Panc1 (cell line): ENCODE measurements around the gene UBE2V1.
A peak's percentile ranks its signal among the peaks of the same experiment; 100 is the strongest.

Experiments
- CTCF ChIP-seq: fragments of 450-650 bp; IDR thresholded peaks from 2 replicates; pipeline ENCODE4 v1.5.1; 2017; ENCODE audit warnings: mild to moderate bottlenecking
- POLR2AphosphoS5 ChIP-seq: IDR thresholded peaks from 2 replicates; pipeline ENCODE4 v1.6.1; 2012; ENCODE audit warnings: mild to moderate bottlenecking, low read depth, low read length, moderate library complexity
- SIN3A ChIP-seq: IDR thresholded peaks from 2 replicates; pipeline ENCODE4 v1.6.1; 2012; ENCODE audit warnings: low read depth, mild to moderate bottlenecking, low read length, moderate library complexity, borderline replicate concordance; ENCODE audit not compliant: insufficient read depth
- TF ChIP-seq, protein P1 (sequence below), 2 experiments: IDR thresholded peaks; 2 replicates each; pipeline ENCODE4 v1.6.1; 2011 to 2012; ENCODE audit warnings: low read depth in 2 of 2, control low read depth in 1 of 2, low read length in 1 of 2, mild to moderate bottlenecking in 1 of 2, moderate library complexity in 1 of 2; ENCODE audit not compliant: insufficient read depth in 1 of 2

DNA sequence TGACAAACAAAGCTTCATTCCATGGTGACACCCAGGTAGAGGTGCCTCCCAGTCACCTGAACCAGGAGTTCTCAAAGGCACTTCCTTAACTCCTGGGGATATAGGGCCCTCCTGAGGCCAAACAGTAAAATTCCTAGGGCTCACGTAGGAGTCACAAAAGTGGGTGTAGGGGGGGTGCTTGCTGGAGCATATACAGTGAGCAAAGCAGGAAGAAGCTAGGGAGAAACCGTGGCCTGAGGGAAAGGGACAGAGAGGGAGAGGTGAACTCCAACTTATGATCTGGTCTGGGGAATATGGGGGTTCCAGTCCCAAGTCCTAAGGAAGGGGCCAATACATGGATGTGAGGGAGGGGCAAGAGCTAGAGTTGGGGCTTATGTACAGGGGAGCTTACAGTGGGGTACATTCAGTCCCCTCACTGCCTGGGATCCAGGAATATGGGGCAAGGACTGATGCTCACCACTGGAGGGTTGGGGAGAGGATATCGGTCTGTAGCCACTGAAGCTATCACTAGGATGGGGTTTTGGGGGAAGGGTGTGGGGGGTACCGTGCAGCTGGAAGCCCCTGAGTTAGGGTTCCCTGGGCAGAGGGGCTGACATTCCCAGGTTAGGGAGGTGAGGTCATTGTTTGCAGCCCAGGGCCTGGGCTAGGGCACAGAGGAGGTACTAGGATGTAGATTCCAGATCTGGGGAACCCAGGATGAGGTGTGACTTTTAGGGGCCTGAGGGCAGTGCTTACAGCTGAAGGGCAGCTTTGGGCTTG lies 39.6 kb upstream of the UBE2V1 start:
- TF ChIP-seq CTCF, result no peak
- TF ChIP-seq POLR2AphosphoS5, result peak; percentile 9; the same call in 1 of the 2 replicates
- TF ChIP-seq, protein P1, sequence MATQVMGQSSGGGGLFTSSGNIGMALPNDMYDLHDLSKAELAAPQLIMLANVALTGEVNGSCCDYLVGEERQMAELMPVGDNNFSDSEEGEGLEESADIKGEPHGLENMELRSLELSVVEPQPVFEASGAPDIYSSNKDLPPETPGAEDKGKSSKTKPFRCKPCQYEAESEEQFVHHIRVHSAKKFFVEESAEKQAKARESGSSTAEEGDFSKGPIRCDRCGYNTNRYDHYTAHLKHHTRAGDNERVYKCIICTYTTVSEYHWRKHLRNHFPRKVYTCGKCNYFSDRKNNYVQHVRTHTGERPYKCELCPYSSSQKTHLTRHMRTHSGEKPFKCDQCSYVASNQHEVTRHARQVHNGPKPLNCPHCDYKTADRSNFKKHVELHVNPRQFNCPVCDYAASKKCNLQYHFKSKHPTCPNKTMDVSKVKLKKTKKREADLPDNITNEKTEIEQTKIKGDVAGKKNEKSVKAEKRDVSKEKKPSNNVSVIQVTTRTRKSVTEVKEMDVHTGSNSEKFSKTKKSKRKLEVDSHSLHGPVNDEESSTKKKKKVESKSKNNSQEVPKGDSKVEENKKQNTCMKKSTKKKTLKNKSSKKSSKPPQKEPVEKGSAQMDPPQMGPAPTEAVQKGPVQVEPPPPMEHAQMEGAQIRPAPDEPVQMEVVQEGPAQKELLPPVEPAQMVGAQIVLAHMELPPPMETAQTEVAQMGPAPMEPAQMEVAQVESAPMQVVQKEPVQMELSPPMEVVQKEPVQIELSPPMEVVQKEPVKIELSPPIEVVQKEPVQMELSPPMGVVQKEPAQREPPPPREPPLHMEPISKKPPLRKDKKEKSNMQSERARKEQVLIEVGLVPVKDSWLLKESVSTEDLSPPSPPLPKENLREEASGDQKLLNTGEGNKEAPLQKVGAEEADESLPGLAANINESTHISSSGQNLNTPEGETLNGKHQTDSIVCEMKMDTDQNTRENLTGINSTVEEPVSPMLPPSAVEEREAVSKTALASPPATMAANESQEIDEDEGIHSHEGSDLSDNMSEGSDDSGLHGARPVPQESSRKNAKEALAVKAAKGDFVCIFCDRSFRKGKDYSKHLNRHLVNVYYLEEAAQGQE (IDR thresholded peaks at IDR 0.05; ENCODE audit: insufficient read depth in 1 of 2, low read depth in 2 of 2, low read length in 1 of 2), result no peak
- TF ChIP-seq SIN3A, result 0 out of 2 replicates have a peak, but pooled peaks have one; percentile 41
